Choroid plexus epithelial cell (primary cell): ENCODE measurements around the gene PER1.

ENCODE experiments used
- DNase-seq: peaks from one replicate; pipeline ENCODE4 v3.0.0-alpha.2; 2010; ENCODE audit warnings: low read depth
- H3K4me3 ChIP-seq: 2 replicates; pipeline ENCODE4 v1.5.1; 2011; ENCODE audit warnings: low read depth, mild to moderate bottlenecking, control low read depth, low read length, moderate library complexity
- CTCF ChIP-seq: conservative IDR thresholded peaks from 2 replicates; pipeline ENCODE4 v1.5.1; 2011; ENCODE audit warnings: low read depth, mild to moderate bottlenecking, control low read depth, inconsistent platforms, low read length, moderate library complexity

The PER1 gene

GRCh38 chr17:8146381-8147140, 5.6 kb downstream of the PER1 start:
- H3K4me3 ChIP-seq, result no peak overlapping the region
- DNase-seq, result no peak
- TF ChIP-seq CTCF, result no peak

GRCh38 chr17:8145811-8146210, 6.4 kb downstream of the PER1 start:
- no peak for DNase-seq
- no peak overlapping the region for H3K4me3 ChIP-seq
- no peak for TF ChIP-seq CTCF

- no peak for DNase-seq
- TF ChIP-seq CTCF, result no peak
- no peak overlapping the region for H3K4me3 ChIP-seq
Measured at GRCh38 chr17:8144401-8145231, 7.6 kb downstream of the PER1 start.

- no peak overlapping the region for H3K4me3 ChIP-seq
- no peak for TF ChIP-seq CTCF
- DNase-seq, result no peak
Measured at GRCh38 chr17:8143581-8144400, 8.4 kb downstream of the PER1 start.

- no peak overlapping the region for H3K4me3 ChIP-seq
- TF ChIP-seq CTCF, result no peak
Measured at GRCh38 chr17:8142887-8143580, 9.2 kb downstream of the PER1 start.

GRCh38 chr17:8142158-8142886, 9.9 kb downstream of the PER1 start:
- DNase-seq, result no peak
- H3K4me3 ChIP-seq, result no peak overlapping the region
- TF ChIP-seq CTCF, result no peak

More at GRCh38 chr17:8142887-8143580, 9.2 kb downstream of the PER1 start:
- no peak for DNase-seq
